Fibroblast of villous mesenchyme (primary cell): ENCODE results near the gene KRTAP2-2. TPM values are rescaled to one million over a fixed set of nuclear protein-coding genes. Genes with fewer than 3 reads are reported as not detected.
A peak's percentile ranks its signal among the peaks of the same experiment; 100 is the strongest.

Experiments used
- DNase-seq: peaks from one replicate; pipeline ENCODE4 v3.0.0-alpha.2; 2010; ENCODE audit warnings: low read depth
- H3K4me3 ChIP-seq: 2 replicates; pipeline ENCODE4 v1.5.1; 2011; ENCODE audit warnings: low read depth, mild to moderate bottlenecking, low read length
- small RNA-seq: library from RNA; depleted of rRNA; stranded (forward); fragments of <200 nt; gene quantifications from one replicate; pipeline ENCODE3, GENCODE V24; 2012
- total RNA-seq: library from RNA; depleted of rRNA; stranded (reverse); fragments of >200 nt; gene quantifications from 2 replicates; pipeline ENCODE4 v1.2.3, GENCODE V29; 2012
- TF ChIP-seq, protein P1 (sequence below): IDR thresholded peaks from 2 replicates; pipeline ENCODE4 v1.5.1; 2012; ENCODE audit warnings: low read depth, mild to moderate bottlenecking, low read length; ENCODE audit not compliant: insufficient read depth

Gene KRTAP2-2
- total RNA-seq, 1 donor = not detected

DNA sequence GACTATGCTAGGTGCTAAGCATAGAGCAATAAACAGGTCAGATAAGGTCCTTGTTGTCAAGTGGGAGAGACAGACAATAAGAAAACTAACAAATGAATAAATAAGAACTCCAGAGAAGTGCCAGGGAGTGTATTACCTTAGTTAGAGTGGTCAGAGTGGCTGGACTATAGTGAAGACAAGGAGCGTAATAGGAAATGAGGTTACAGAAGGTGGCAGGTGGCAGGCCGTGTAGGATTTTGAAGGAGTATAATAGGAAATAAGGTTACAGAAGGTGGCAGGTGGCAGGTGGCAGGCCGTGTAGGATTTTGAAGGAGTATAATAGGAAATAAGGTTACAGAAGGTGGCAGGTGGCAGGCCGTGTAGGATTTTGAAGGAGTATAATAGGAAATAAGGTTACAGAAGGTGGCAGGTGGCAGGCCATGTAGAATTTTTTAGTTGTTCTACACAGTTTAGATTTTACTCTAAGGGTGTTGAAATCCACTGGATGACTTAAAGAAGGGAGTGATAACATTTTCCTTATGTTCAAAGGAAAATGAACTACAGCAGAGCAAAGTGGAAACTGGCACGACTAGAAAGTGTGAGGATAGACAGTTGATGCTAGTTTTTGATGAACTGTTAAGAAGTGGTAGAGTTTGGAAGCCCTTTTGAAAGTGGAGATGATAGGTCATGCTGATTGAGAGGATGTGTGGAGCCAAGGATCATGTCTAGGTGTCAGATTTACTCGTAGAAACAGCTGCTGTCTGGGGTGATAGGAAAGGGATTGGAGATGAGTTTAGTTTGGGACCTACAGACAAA lies 42.5 kb downstream of the KRTAP2-2 start:
- H3K4me3 ChIP-seq = no peak overlapping the region
- TF ChIP-seq, protein P1, sequence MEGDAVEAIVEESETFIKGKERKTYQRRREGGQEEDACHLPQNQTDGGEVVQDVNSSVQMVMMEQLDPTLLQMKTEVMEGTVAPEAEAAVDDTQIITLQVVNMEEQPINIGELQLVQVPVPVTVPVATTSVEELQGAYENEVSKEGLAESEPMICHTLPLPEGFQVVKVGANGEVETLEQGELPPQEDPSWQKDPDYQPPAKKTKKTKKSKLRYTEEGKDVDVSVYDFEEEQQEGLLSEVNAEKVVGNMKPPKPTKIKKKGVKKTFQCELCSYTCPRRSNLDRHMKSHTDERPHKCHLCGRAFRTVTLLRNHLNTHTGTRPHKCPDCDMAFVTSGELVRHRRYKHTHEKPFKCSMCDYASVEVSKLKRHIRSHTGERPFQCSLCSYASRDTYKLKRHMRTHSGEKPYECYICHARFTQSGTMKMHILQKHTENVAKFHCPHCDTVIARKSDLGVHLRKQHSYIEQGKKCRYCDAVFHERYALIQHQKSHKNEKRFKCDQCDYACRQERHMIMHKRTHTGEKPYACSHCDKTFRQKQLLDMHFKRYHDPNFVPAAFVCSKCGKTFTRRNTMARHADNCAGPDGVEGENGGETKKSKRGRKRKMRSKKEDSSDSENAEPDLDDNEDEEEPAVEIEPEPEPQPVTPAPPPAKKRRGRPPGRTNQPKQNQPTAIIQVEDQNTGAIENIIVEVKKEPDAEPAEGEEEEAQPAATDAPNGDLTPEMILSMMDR = no peak
- DNase-seq = no peak

DNA sequence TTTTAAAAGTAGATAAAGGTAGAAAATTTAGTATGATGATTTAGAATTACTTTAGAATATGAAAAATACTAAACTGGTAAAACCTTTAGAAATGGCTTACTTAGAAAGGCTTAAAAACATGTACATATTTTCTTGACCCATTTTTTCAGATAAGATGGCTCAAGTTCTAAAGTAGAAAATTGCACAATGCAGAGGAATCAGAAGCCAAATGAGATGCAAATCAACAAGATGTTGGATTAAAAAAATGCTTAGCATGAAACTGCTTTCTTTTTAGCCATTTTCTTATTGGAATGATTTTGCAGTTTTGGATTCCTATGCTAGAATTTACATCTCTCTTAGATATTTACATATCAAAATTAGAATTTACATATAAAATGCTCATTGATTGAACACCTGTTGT lies 44.6 kb downstream of the KRTAP2-2 start:
- H3K4me3 ChIP-seq = no peak overlapping the region
- TF ChIP-seq, protein P1 = no peak
- DNase-seq = peak; percentile 20

DNA sequence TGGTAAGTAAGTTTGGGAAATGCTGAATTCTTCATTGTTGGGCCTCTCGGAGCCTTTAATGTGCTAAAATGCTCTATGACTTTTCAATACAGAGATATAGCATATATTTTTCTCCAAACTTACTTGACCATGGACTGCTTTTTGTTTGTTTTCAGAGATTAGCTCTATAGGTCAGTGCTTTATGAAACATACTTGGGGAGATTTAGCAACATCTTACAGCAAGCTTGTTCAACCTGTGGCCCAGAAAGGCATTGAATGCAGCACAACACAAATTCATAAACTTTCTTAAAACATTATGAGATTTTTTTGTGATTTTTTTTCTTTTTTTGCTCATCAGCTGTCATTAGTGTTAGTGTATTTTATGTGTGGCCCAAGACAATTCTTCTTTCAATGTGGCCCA lies 45.1 kb downstream of the KRTAP2-2 start:
- H3K4me3 ChIP-seq = no peak overlapping the region
- no peak for DNase-seq
- TF ChIP-seq, protein P1 = no peak

DNA sequence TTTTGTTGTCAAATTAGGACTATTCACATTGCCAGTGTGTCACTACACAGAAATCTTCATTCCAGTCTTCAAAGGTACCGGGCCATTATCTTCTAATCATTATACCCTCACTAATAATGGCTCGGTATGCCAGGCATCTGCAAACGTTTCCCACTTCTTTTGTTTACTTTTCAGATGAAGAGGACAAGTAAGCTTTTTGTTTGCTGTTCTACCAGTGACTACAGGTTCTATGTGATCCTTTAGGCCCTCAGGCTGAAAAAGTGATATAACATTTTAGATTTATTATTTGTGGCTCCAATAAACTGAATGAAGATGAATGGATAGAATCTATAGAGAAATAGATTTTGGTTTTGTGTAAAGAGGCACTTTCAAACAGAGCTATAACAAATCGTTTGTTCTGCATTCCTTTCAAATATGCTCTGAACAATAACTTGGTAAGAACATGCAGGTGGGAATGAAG lies 45.7 kb downstream of the KRTAP2-2 start:
- DNase-seq = no peak
- TF ChIP-seq, protein P1 = no peak
- H3K4me3 ChIP-seq = no peak overlapping the region

DNA sequence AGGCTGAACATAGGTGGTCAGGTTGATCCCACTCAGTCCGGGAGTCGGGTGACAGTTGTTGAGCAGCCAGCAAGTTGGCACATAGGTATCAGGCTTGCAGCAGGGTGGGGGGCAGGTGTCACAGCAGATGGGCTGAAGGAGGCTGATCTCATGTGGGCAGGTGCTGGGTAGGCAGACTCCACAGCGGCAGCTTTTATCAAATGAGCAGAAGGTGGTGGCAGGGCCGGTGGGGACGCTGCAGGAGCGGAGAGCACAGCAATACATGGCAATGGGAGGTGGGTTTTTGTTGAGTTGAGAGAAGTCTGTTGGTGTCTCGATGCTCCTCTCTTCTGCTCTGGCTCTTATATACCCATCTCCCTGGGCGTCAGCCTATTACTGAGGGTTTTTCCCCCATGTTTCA lies 46.2 kb downstream of the KRTAP2-2 start, which contains the start of gene KRTAP3-1:
TSS of gene KRTAP3-1 (minus strand) at position 318 of the 400 bp plus-strand sequence. CDS start at position 264, 54 bp downstream.
- TF ChIP-seq, protein P1 = no peak
- H3K4me3 ChIP-seq = no peak within 1 kb of the TSS
- no peak for DNase-seq

Small RNA genes within 50 kb of the gene (small RNA-seq; reads per million reads assigned to genes)
- not detected for gene KRTAP3-4P

Other genes starting within 250 kb of the KRTAP2-2 start
- gene KRT10, start 232.6 kb downstream of the KRTAP2-2 start, total RNA-seq = 3.0 and 3.2 TPM in 2 replicates
- gene KRT12, start 188.0 kb downstream of the KRTAP2-2 start, total RNA-seq = not detected in 2 replicates
- gene KRT20, start 170.0 kb downstream of the KRTAP2-2 start, total RNA-seq = not detected in 2 replicates
- under 0.01 and 1.7 TPM in 2 replicates for gene KRT23, start 117.6 kb downstream of the KRTAP2-2 start, total RNA-seq
- gene KRT39, start 88.3 kb downstream of the KRTAP2-2 start, total RNA-seq = not detected in 2 replicates
- not detected in 2 replicates for gene KRT40, start 70.9 kb downstream of the KRTAP2-2 start, total RNA-seq
- gene KRTAP3-3, start 61.1 kb downstream of the KRTAP2-2 start, total RNA-seq = not detected in 2 replicates
- gene KRTAP3-2, start 55.3 kb downstream of the KRTAP2-2 start, total RNA-seq = not detected in 2 replicates
- not detected in 2 replicates for gene KRTAP3-1, start 46.1 kb downstream of the KRTAP2-2 start, total RNA-seq
- gene KRTAP1-5, start 28.0 kb downstream of the KRTAP2-2 start, total RNA-seq = 11.0 and 16.4 TPM in 2 replicates
- gene KRTAP1-4, start 25.0 kb downstream of the KRTAP2-2 start, total RNA-seq = not detected in 2 replicates
- gene KRTAP1-3, start 20.4 kb downstream of the KRTAP2-2 start, total RNA-seq = not detected in 2 replicates
- gene KRTAP1-1, start 13.8 kb downstream of the KRTAP2-2 start, total RNA-seq = not detected in 2 replicates
- gene KRTAP2-1, start 7.9 kb downstream of the KRTAP2-2 start, total RNA-seq = not detected in 2 replicates
- 0.32 TPM in 1 of 2 replicates, not detected in the other for gene KRTAP2-3, start 4.9 kb upstream of the KRTAP2-2 start, total RNA-seq
- not detected in 2 replicates for gene KRTAP2-4, start 10.6 kb upstream of the KRTAP2-2 start, total RNA-seq
- gene KRTAP4-7, start 28.9 kb upstream of the KRTAP2-2 start, total RNA-seq = not detected in 2 replicates
- not detected in 2 replicates for gene KRTAP4-8, start 42.9 kb upstream of the KRTAP2-2 start, total RNA-seq
- not detected in 2 replicates for gene KRTAP4-16, start 47.0 kb upstream of the KRTAP2-2 start, total RNA-seq
- gene KRTAP4-9, start 50.2 kb upstream of the KRTAP2-2 start, total RNA-seq = not detected in 2 replicates
- not detected in 2 replicates for gene KRTAP4-11, start 63.1 kb upstream of the KRTAP2-2 start, total RNA-seq
- not detected in 2 replicates for gene KRTAP4-12, start 69.0 kb upstream of the KRTAP2-2 start, total RNA-seq
- gene KRTAP4-6, start 85.3 kb upstream of the KRTAP2-2 start, total RNA-seq = not detected in 2 replicates
- gene KRTAP4-5, start 94.6 kb upstream of the KRTAP2-2 start, total RNA-seq = not detected in 2 replicates
- not detected in 2 replicates for gene KRTAP4-4, start 105.5 kb upstream of the KRTAP2-2 start, total RNA-seq
- gene KRTAP4-3, start 113.0 kb upstream of the KRTAP2-2 start, total RNA-seq = not detected in 2 replicates
- gene KRTAP4-2, start 123.0 kb upstream of the KRTAP2-2 start, total RNA-seq = not detected in 2 replicates
- not detected in 2 replicates for gene KRTAP4-1, start 129.7 kb upstream of the KRTAP2-2 start, total RNA-seq
- gene KRTAP9-1, start 134.7 kb upstream of the KRTAP2-2 start, total RNA-seq = not detected in 2 replicates
- gene KRTAP9-2, start 171.4 kb upstream of the KRTAP2-2 start, total RNA-seq = not detected in 2 replicates
- not detected in 2 replicates for gene KRTAP9-3, start 177.2 kb upstream of the KRTAP2-2 start, total RNA-seq
- not detected in 2 replicates for gene KRTAP9-8, start 182.8 kb upstream of the KRTAP2-2 start, total RNA-seq
- not detected in 2 replicates for gene KRTAP9-4, start 194.5 kb upstream of the KRTAP2-2 start, total RNA-seq
- not detected in 2 replicates for gene KRTAP9-9, start 200.2 kb upstream of the KRTAP2-2 start, total RNA-seq
- not detected in 2 replicates for gene KRTAP9-6, start 210.1 kb upstream of the KRTAP2-2 start, total RNA-seq
- gene KRTAP9-7, start 220.5 kb upstream of the KRTAP2-2 start, total RNA-seq = not detected in 2 replicates
- not detected in 2 replicates for gene KRTAP29-1, start 247.6 kb upstream of the KRTAP2-2 start, total RNA-seq